ENCODE results near the gene PERCC1. TPM values are rescaled to one million over a fixed set of nuclear protein-coding genes. Genes with fewer than 3 reads are reported as not detected.

PERCC1 gene
- total RNA-seq, 4 donors from 2014 or later = 1.2 TPM; not detected in 3

DNA sequence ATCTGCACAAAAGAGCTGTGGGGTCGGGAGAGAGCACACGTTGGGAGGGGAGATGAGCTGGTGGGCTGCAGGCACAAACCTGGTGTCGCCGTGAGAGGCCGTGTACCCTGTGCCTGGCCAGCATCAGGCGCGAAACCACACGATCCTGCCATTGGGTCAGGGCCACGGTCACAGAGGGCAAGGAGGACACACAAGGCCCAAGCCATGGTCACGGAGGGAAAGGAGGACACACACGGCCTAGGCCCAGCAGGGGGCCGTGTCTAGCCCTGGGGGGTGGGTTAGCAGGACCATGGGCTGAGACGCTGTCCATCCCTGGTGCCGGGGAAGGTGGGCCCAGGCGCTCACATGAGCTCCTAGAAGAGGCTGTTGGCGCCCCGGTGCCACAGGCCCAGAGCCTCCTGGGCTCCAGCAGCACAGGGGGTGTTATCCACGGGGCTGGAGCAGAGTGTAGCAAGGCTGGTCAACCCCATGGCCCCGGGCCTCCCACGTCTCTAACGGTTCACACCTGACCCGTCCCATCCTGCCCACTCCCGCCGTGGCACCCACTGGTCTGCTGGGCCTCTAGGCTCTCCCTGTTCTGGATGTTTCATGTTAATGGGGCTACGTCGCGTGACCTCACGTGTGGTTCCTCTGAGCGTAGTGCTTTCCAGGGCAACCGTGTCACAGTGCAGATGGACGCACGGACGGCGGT is 21.0 kb downstream of the PERCC1 start:
- intact Hi-C loops (cut with DNase I; ENCODE audit: low total_unique reads) (no loop called here), in situ Hi-C loops (cut with MboI; ENCODE audit: low pct_ligation_motif_present in 1 of 4, low pct_unique_long_range_greater_than_20kb in 1 of 4, low sequenced_read_pairs in 3 of 4) (no loop called here)
- no peak for DNase-seq
- H3K4me3 ChIP-seq = no peak overlapping the region
- 95% methylated on average over 32 of the region's 34 CpGs; no CpG with 5 or more reads in 1 of the 2 donors for WGBS, 2 donors (ENCODE audit: low coverage in 1 of 2)
- H3K9me3 ChIP-seq = no peaks in the 10 kb centered on the region
- H3K4me1 ChIP-seq = no peaks in the 10 kb centered on the region
- TF ChIP-seq, protein P1, sequence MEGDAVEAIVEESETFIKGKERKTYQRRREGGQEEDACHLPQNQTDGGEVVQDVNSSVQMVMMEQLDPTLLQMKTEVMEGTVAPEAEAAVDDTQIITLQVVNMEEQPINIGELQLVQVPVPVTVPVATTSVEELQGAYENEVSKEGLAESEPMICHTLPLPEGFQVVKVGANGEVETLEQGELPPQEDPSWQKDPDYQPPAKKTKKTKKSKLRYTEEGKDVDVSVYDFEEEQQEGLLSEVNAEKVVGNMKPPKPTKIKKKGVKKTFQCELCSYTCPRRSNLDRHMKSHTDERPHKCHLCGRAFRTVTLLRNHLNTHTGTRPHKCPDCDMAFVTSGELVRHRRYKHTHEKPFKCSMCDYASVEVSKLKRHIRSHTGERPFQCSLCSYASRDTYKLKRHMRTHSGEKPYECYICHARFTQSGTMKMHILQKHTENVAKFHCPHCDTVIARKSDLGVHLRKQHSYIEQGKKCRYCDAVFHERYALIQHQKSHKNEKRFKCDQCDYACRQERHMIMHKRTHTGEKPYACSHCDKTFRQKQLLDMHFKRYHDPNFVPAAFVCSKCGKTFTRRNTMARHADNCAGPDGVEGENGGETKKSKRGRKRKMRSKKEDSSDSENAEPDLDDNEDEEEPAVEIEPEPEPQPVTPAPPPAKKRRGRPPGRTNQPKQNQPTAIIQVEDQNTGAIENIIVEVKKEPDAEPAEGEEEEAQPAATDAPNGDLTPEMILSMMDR (IDR thresholded peaks at IDR 0.05) = no peak
- TF ChIP-seq POLR2AphosphoS5 (IDR thresholded peaks at IDR 0.05) (no peak), EP300 (IDR thresholded peaks at IDR 0.05; ENCODE audit: low read depth) (no peak), POLR2A (IDR thresholded peaks at IDR 0.05) (no peak)
- H3K36me3 ChIP-seq = peaks cover 0 to 40% (median 0%) of the 10 kb centered on the region in 4 donors
- no peak overlapping the region for H3K27ac ChIP-seq
- no peaks in the 10 kb centered on the region for H3K27me3 ChIP-seq

DNA sequence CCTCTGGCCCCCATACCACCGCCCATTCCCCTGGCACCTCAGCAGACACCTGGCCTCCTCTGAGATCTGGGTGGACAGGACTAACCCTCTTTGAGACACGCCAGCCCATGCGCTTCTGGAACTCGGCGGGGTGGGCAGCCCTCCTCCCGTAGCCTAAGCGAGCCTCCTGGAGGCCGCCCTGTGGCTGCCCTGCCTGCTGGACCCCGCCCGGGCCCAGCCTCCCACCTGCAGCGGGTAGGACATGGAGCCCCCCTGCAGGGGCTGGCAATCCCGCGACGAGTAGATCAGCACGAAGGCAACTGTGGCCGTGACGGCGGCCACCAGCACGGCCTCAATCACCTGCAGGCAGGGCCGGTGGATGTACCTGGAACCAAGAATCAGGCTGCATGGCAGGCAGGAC is 21.7 kb downstream of the PERCC1 start:
- in situ Hi-C loops (cut with MboI; ENCODE audit: low pct_ligation_motif_present in 1 of 4, low pct_unique_long_range_greater_than_20kb in 1 of 4, low sequenced_read_pairs in 3 of 4) (no loop called here), intact Hi-C loops (cut with DNase I; ENCODE audit: low total_unique reads) (no loop called here)
- no peak for TF ChIP-seq POLR2A (IDR thresholded peaks at IDR 0.05)
- TF ChIP-seq EP300 (IDR thresholded peaks at IDR 0.05; ENCODE audit: low read depth) = no peak
- TF ChIP-seq, protein P1 (IDR thresholded peaks at IDR 0.05) = no peak
- TF ChIP-seq POLR2AphosphoS5 (IDR thresholded peaks at IDR 0.05) = no peak
- WGBS, 2 donors (ENCODE audit: low coverage in 1 of 2) = no CpG with 5 or more reads among the region's 20 CpGs
- no peak for DNase-seq
- Histone ChIP-seq H3K27ac (no peak overlapping the region), H3K4me3 (no peak overlapping the region), H3K27me3 (no peaks in the 10 kb centered on the region), H3K36me3 (peaks cover 0 to 35% (median 0%) of the 10 kb centered on the region in 4 donors), H3K4me1 (no peaks in the 10 kb centered on the region), H3K9me3 (no peaks in the 10 kb centered on the region)

- 95% methylated on average over 19 of the region's 19 CpGs; no CpG with 5 or more reads in 1 of the 2 donors for WGBS, 2 donors (ENCODE audit: low coverage in 1 of 2)
- no peaks in the 10 kb centered on the region for H3K27me3 ChIP-seq
- DNase-seq = no peak
- H3K9me3 ChIP-seq = no peaks in the 10 kb centered on the region
- in situ Hi-C loops (cut with MboI; ENCODE audit: low pct_ligation_motif_present in 1 of 4, low pct_unique_long_range_greater_than_20kb in 1 of 4, low sequenced_read_pairs in 3 of 4) (no loop called here), intact Hi-C loops (cut with DNase I; ENCODE audit: low total_unique reads) (no loop called here)
- no peak overlapping the region for H3K27ac ChIP-seq
- no peak overlapping the region for H3K4me3 ChIP-seq
- TF ChIP-seq EP300 (IDR thresholded peaks at IDR 0.05; ENCODE audit: low read depth) (no peak), POLR2AphosphoS5 (IDR thresholded peaks at IDR 0.05) (no peak), POLR2A (IDR thresholded peaks at IDR 0.05) (no peak)
- TF ChIP-seq, protein P1 (IDR thresholded peaks at IDR 0.05) = no peak
- H3K36me3 ChIP-seq = peaks cover 0 to 31% (median 0%) of the 10 kb centered on the region in 4 donors
- H3K4me1 ChIP-seq = no peaks in the 10 kb centered on the region
These were observed 22.4 kb downstream of the PERCC1 start for GRCh38 chr16:1453316-1453715.

DNA sequence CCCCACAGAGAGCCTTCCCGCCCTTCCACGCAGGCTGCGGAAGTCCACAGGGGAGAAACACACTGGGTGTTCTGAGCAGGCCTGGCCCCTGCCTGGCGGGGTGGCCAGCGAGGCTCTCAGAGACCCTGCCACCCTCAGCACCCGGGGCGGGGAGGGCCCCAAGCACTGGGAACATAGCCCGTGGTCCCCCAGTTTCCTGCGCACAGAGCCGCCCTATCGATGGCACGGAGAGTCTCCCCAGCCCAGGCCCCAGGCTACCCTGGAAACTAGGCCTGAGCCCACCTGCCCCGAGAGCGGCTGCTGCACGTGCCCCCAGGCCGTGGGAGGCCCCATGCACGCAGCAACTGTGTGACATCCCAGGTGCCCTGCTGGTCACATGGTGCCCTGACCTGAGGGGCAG is 23.7 kb downstream of the PERCC1 start:
- Histone ChIP-seq H3K4me3 (no peak overlapping the region), H3K36me3 (peaks cover 0 to 29% (median 0%) of the 10 kb centered on the region in 4 donors), H3K27me3 (no peaks in the 10 kb centered on the region), H3K4me1 (no peaks in the 10 kb centered on the region), H3K27ac (no peak overlapping the region), H3K9me3 (no peaks in the 10 kb centered on the region)
- no peak for DNase-seq
- TF ChIP-seq POLR2A (IDR thresholded peaks at IDR 0.05) (no peak), POLR2AphosphoS5 (IDR thresholded peaks at IDR 0.05) (no peak), EP300 (IDR thresholded peaks at IDR 0.05; ENCODE audit: low read depth) (no peak)
- TF ChIP-seq, protein P1 (IDR thresholded peaks at IDR 0.05) = no peak
- in situ Hi-C loops (cut with MboI; ENCODE audit: low pct_ligation_motif_present in 1 of 4, low pct_unique_long_range_greater_than_20kb in 1 of 4, low sequenced_read_pairs in 3 of 4) = no loop called here
- intact Hi-C loops (cut with DNase I; ENCODE audit: low total_unique reads) = no loop called here
- WGBS, 2 donors (ENCODE audit: low coverage in 1 of 2) = 92 to 95% methylated on average over 5 to 11 of the region's 17 CpGs
